ENCODE results near the gene TMEM154. TPM values are rescaled to one million over a fixed set of nuclear protein-coding genes. Genes with fewer than 3 reads are reported as not detected.

The TMEM154 gene
- polyA plus RNA-seq, 1 donor from 2014 or later, result not detected

DNA sequence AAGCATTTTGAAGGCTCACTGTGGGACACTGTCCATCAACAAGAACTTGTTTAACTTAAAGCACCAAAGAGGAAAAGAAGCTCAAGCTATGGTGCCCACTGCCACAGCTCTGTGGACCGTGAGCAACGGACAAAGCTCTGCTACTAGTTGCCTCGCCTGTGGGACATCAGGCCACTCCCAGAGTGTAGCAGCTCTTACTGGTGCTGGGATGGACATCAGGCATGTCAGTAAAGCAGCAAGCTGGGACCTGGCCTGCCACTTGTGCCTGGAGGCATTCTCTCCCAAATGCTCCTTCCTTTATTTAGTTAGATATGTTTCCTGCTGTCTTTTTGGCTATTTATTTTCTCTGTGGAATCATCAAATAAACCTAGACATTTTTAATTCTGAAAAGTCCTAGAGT lies 46.7 kb downstream of the TMEM154 start:
- Histone ChIP-seq H2AFZ (ENCODE audit: low read depth, low read length) (no peak overlapping the region), H3K9me2 (ENCODE audit: insufficient read depth, low read length) (no peaks in the 10 kb centered on the region), H3K27ac (ENCODE audit: low read length) (no peak overlapping the region), H3K36me3 (ENCODE audit: insufficient read depth, low read length) (no peaks in the 10 kb centered on the region), H3K9ac (ENCODE audit: low read length) (no peak overlapping the region), H3F3A (ENCODE audit: insufficient read depth, low read length, poor library complexity, severe bottlenecking) (no peaks in the 10 kb centered on the region), H3K4me2 (ENCODE audit: low read length) (no peak overlapping the region), H3K9me3 (ENCODE audit: low read length) (no peaks in the 10 kb centered on the region), H3K79me2 (replicated peaks; ENCODE audit: insufficient read depth, low read length) (no peaks in the 10 kb centered on the region), H3K4me3 (ENCODE audit: low read length) (no peak overlapping the region), H3K27me3 (ENCODE audit: insufficient read depth, low read depth, low read length) (no peaks in the 10 kb centered on the region), H4K20me1 (ENCODE audit: insufficient read depth) (no peaks in the 10 kb centered on the region)
- TF ChIP-seq, protein P1, sequence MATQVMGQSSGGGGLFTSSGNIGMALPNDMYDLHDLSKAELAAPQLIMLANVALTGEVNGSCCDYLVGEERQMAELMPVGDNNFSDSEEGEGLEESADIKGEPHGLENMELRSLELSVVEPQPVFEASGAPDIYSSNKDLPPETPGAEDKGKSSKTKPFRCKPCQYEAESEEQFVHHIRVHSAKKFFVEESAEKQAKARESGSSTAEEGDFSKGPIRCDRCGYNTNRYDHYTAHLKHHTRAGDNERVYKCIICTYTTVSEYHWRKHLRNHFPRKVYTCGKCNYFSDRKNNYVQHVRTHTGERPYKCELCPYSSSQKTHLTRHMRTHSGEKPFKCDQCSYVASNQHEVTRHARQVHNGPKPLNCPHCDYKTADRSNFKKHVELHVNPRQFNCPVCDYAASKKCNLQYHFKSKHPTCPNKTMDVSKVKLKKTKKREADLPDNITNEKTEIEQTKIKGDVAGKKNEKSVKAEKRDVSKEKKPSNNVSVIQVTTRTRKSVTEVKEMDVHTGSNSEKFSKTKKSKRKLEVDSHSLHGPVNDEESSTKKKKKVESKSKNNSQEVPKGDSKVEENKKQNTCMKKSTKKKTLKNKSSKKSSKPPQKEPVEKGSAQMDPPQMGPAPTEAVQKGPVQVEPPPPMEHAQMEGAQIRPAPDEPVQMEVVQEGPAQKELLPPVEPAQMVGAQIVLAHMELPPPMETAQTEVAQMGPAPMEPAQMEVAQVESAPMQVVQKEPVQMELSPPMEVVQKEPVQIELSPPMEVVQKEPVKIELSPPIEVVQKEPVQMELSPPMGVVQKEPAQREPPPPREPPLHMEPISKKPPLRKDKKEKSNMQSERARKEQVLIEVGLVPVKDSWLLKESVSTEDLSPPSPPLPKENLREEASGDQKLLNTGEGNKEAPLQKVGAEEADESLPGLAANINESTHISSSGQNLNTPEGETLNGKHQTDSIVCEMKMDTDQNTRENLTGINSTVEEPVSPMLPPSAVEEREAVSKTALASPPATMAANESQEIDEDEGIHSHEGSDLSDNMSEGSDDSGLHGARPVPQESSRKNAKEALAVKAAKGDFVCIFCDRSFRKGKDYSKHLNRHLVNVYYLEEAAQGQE (IDR thresholded peaks at IDR 0.05; ENCODE audit: borderline replicate concordance), result no peak
- no peak for TF ChIP-seq RAD21 (conservative IDR thresholded peaks at IDR 0.05)
- TF ChIP-seq EZH2 (IDR thresholded peaks at IDR 0.05; ENCODE audit: borderline replicate concordance, insufficient read depth, low read length, poor library complexity, severe bottlenecking), result no peak
- TF ChIP-seq EP300 (conservative IDR thresholded peaks at IDR 0.05; ENCODE audit: poor library complexity, severe bottlenecking), result no peak
- TF ChIP-seq MXI1 (conservative IDR thresholded peaks at IDR 0.05; ENCODE audit: poor library complexity, severe bottlenecking), result no peak
- no peak for TF ChIP-seq POLR2AphosphoS5 (IDR thresholded peaks at IDR 0.05)
- no peak for TF ChIP-seq TAF1 (IDR thresholded peaks at IDR 0.05; ENCODE audit: low read depth)
- no peak for TF ChIP-seq SMC3 (conservative IDR thresholded peaks at IDR 0.05; ENCODE audit: poor library complexity)
- TF ChIP-seq, protein P2, sequence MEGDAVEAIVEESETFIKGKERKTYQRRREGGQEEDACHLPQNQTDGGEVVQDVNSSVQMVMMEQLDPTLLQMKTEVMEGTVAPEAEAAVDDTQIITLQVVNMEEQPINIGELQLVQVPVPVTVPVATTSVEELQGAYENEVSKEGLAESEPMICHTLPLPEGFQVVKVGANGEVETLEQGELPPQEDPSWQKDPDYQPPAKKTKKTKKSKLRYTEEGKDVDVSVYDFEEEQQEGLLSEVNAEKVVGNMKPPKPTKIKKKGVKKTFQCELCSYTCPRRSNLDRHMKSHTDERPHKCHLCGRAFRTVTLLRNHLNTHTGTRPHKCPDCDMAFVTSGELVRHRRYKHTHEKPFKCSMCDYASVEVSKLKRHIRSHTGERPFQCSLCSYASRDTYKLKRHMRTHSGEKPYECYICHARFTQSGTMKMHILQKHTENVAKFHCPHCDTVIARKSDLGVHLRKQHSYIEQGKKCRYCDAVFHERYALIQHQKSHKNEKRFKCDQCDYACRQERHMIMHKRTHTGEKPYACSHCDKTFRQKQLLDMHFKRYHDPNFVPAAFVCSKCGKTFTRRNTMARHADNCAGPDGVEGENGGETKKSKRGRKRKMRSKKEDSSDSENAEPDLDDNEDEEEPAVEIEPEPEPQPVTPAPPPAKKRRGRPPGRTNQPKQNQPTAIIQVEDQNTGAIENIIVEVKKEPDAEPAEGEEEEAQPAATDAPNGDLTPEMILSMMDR (IDR thresholded peaks at IDR 0.05; ENCODE audit: poor library complexity, severe bottlenecking), result no peak

DNA sequence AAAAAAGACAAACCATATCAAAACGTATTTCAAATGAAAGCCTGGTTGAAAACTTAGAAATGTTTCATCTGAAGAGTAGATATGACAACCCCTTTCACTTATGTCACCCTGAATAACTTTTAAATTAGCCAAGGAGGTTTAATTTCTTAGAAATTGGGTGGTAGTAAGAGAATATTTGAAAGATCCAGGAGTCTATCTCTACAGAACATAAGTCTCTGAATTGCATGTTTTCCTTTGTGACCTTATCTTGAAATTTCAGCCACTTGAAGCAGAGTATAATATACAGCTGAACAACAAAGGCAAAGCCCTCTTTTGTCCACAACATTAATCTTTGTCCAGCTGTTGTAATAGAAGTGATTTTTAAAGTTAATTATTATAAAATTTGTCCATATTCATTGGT lies 49.5 kb downstream of the TMEM154 start:
- no peaks in the 10 kb centered on the region for H3K9me2 ChIP-seq (ENCODE audit: insufficient read depth, low read length)
- no peak for TF ChIP-seq EZH2 (IDR thresholded peaks at IDR 0.05; ENCODE audit: borderline replicate concordance, insufficient read depth, low read length, poor library complexity, severe bottlenecking)
- no peak for TF ChIP-seq EP300 (conservative IDR thresholded peaks at IDR 0.05; ENCODE audit: poor library complexity, severe bottlenecking)
- TF ChIP-seq TAF1 (IDR thresholded peaks at IDR 0.05; ENCODE audit: low read depth), result no peak
- TF ChIP-seq, protein P2 (IDR thresholded peaks at IDR 0.05; ENCODE audit: poor library complexity, severe bottlenecking), result no peak
- no peak for TF ChIP-seq POLR2AphosphoS5 (IDR thresholded peaks at IDR 0.05)
- H4K20me1 ChIP-seq (ENCODE audit: insufficient read depth), result no peaks in the 10 kb centered on the region
- no peak overlapping the region for H3K9ac ChIP-seq (ENCODE audit: low read length)
- H3K36me3 ChIP-seq (ENCODE audit: insufficient read depth, low read length), result no peaks in the 10 kb centered on the region
- H3K79me2 ChIP-seq (replicated peaks; ENCODE audit: insufficient read depth, low read length), result no peaks in the 10 kb centered on the region
- H3K27ac ChIP-seq (ENCODE audit: low read length), result no peak overlapping the region
- H3F3A ChIP-seq (ENCODE audit: insufficient read depth, low read length, poor library complexity, severe bottlenecking), result no peaks in the 10 kb centered on the region
- no peak overlapping the region for H3K4me2 ChIP-seq (ENCODE audit: low read length)
- no peak overlapping the region for H3K4me3 ChIP-seq (ENCODE audit: low read length)
- no peak overlapping the region for H2AFZ ChIP-seq (ENCODE audit: low read depth, low read length)
- no peaks in the 10 kb centered on the region for H3K27me3 ChIP-seq (ENCODE audit: insufficient read depth, low read depth, low read length)
- no peaks in the 10 kb centered on the region for H3K9me3 ChIP-seq (ENCODE audit: low read length)
